ENCODE measurements around the gene ZBTB20. TPM values are rescaled to one million over a fixed set of nuclear protein-coding genes. Genes with fewer than 3 reads are reported as not detected.

ZBTB20 gene
- total and polyA plus RNA-seq, 2 of the 4 experiments (the other 2 are of a cell fraction) = 0.75 to 14.7 TPM

DNA sequence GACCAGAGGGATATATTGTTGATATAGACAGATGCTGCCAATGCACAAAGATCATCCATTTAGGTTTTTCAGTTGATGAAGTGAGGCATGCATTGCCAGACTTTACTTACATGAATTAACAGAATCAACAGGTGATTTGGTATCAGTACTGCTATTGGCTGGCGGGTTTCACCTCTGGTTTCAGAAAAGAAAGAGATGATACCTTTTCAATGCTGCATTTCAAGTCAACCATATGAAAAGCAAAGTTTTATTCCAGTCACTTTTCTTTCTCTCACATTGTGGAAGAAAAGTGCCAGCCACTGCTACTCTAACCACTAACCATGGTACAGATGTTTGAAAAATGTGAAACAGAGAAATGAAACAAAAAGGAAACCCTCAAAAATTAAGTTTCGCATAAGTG is 564.2 kb downstream of the ZBTB20 start:
- no peaks in the 10 kb centered on the region; the same call in 1 of the 2 replicates for H3K36me3 ChIP-seq (ENCODE audit: control insufficient read depth, insufficient read depth, low read length)
- H3K4me3 ChIP-seq (ENCODE audit: insufficient read depth, low read depth, low read length) = no peak overlapping the region
- H2AFZ ChIP-seq (replicated peaks; ENCODE audit: low read length, poor library complexity) = no peak overlapping the region
- no peak overlapping the region for H2AK9ac ChIP-seq (replicated peaks; ENCODE audit: low read depth, low read length, poor library complexity)
- ATAC-seq (ENCODE audit: low read depth) (no peak), DNase-seq (no peak)
- dilution Hi-C loops (cut with HindIII; ENCODE audit: low sequenced_read_pairs, unreplicated experiment) (no loop called here), in situ Hi-C loops (cut with MboI; ENCODE audit: low sequenced_read_pairs) (no loop called here), intact Hi-C loops (cut with micrococcal nuclease) (no loop called here)
- no peak overlapping the region for H4K8ac ChIP-seq (ENCODE audit: low read depth in 2 of 2, low read length in 2 of 2)
- H4K20me1 ChIP-seq (ENCODE audit: insufficient read depth, low read length) = no peaks in the 10 kb centered on the region; the same call in 1 of the 2 replicates
- H3K27me3 ChIP-seq (ENCODE audit: control insufficient read depth, insufficient read depth, low read length) = no peaks in the 10 kb centered on the region
- ChIA-PET POLR2A (ENCODE audit: unreplicated experiment) (no interaction called here), CTCF (no interaction called here)
- H3K79me1 ChIP-seq (ENCODE audit: low read depth in 1 of 2, low read length in 2 of 2) = peaks cover 12 to 31% of the 10 kb centered on the region in 2 experiments
- H2BK120ac ChIP-seq (ENCODE audit: low read depth, low read length) = no peak overlapping the region
- no peak overlapping the region for H3K9ac ChIP-seq (ENCODE audit: low read depth, low read length)
- no peak overlapping the region for H3K4me2 ChIP-seq (ENCODE audit: low read depth, low read length)
- H3K18ac ChIP-seq (ENCODE audit: low read depth, low read length) = no peak overlapping the region
- no peak overlapping the region for H3K27ac ChIP-seq (ENCODE audit: insufficient read depth, low read length)
- H3K56ac ChIP-seq (ENCODE audit: extremely low read depth, insufficient read depth, low read length) = no peak overlapping the region
- H2BK5ac ChIP-seq (ENCODE audit: low read depth, low read length, poor library complexity, severe bottlenecking) = no peak overlapping the region
- TF ChIP-seq, protein P1, sequence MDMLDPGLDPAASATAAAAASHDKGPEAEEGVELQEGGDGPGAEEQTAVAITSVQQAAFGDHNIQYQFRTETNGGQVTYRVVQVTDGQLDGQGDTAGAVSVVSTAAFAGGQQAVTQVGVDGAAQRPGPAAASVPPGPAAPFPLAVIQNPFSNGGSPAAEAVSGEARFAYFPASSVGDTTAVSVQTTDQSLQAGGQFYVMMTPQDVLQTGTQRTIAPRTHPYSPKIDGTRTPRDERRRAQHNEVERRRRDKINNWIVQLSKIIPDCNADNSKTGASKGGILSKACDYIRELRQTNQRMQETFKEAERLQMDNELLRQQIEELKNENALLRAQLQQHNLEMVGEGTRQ (IDR thresholded peaks at IDR 0.05; ENCODE audit: low read depth, low read length) = no peak
- TF ChIP-seq, protein P2, sequence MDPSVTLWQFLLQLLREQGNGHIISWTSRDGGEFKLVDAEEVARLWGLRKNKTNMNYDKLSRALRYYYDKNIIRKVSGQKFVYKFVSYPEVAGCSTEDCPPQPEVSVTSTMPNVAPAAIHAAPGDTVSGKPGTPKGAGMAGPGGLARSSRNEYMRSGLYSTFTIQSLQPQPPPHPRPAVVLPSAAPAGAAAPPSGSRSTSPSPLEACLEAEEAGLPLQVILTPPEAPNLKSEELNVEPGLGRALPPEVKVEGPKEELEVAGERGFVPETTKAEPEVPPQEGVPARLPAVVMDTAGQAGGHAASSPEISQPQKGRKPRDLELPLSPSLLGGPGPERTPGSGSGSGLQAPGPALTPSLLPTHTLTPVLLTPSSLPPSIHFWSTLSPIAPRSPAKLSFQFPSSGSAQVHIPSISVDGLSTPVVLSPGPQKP (IDR thresholded peaks at IDR 0.05; ENCODE audit: borderline replicate concordance, low read depth, low read length) = no peak
- no peak for TF ChIP-seq RFX5 (IDR thresholded peaks at IDR 0.05; ENCODE audit: low read depth, low read length)
- no peak for TF ChIP-seq BHLHE40 (IDR thresholded peaks at IDR 0.05; ENCODE audit: low read depth, low read length)
- no peak for TF ChIP-seq NFE2L2 (IDR thresholded peaks at IDR 0.05; ENCODE audit: low read depth, low read length)
- TF ChIP-seq MAFK (IDR thresholded peaks at IDR 0.05; ENCODE audit: low read depth, low read length) = no peak
- TF ChIP-seq, protein P3, sequence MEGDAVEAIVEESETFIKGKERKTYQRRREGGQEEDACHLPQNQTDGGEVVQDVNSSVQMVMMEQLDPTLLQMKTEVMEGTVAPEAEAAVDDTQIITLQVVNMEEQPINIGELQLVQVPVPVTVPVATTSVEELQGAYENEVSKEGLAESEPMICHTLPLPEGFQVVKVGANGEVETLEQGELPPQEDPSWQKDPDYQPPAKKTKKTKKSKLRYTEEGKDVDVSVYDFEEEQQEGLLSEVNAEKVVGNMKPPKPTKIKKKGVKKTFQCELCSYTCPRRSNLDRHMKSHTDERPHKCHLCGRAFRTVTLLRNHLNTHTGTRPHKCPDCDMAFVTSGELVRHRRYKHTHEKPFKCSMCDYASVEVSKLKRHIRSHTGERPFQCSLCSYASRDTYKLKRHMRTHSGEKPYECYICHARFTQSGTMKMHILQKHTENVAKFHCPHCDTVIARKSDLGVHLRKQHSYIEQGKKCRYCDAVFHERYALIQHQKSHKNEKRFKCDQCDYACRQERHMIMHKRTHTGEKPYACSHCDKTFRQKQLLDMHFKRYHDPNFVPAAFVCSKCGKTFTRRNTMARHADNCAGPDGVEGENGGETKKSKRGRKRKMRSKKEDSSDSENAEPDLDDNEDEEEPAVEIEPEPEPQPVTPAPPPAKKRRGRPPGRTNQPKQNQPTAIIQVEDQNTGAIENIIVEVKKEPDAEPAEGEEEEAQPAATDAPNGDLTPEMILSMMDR (conservative IDR thresholded peaks at IDR 0.05; ENCODE audit: low read depth, low read length) = no peak
- TF ChIP-seq CHD1 (IDR thresholded peaks at IDR 0.05; ENCODE audit: low read depth, low read length) = no peak
- no peak for TF ChIP-seq SMC3 (IDR thresholded peaks at IDR 0.05; ENCODE audit: low read depth, low read length)
- TF ChIP-seq RAD21 (IDR thresholded peaks at IDR 0.05; ENCODE audit: low read length) = no peak
- no peak for TF ChIP-seq MAZ (IDR thresholded peaks at IDR 0.05; ENCODE audit: borderline replicate concordance, low read depth, low read length)
- TF ChIP-seq POLR2A (IDR thresholded peaks at IDR 0.05; ENCODE audit: low read depth, low read length) = no peak
- no peak for TF ChIP-seq MXI1 (IDR thresholded peaks at IDR 0.05; ENCODE audit: borderline replicate concordance, low read depth, low read length)
- H2BK15ac ChIP-seq (ENCODE audit: low read depth, low read length) = no peak overlapping the region
- no peaks in the 10 kb centered on the region for H3K9me3 ChIP-seq (ENCODE audit: control insufficient read depth, insufficient read depth, low read length)
- H3K23ac ChIP-seq (ENCODE audit: low read depth, low read length) = no peak overlapping the region
- H3K14ac ChIP-seq (replicated peaks; ENCODE audit: low read depth, low read length) = no peak overlapping the region
- H3K9me1 ChIP-seq (ENCODE audit: insufficient read depth, low read length) = peaks cover 6% of the 10 kb centered on the region; the same call in 1 of the 2 replicates
- no CpG with 5 or more reads among the region's 2 CpGs for WGBS, 2 experiments (ENCODE audit: extremely low coverage in 2 of 2, insufficient read length in 1 of 2)
- no peak overlapping the region for H4K5ac ChIP-seq (ENCODE audit: low read depth, low read length)
- no peak overlapping the region for H4K91ac ChIP-seq (ENCODE audit: insufficient read depth, low read depth, low read length)
- H3K4me1 ChIP-seq (ENCODE audit: control insufficient read depth, insufficient read depth, low read length) = peaks cover 2% of the 10 kb centered on the region; the same call in 1 of the 2 replicates
- H2AK5ac ChIP-seq (ENCODE audit: low read depth, low read length) = no peak overlapping the region
- H3K4ac ChIP-seq (ENCODE audit: low read depth, low read length) = no peak overlapping the region
- BruUV-seq (replicated peaks) = no TSS peak
- no peak overlapping the region for H2BK20ac ChIP-seq (ENCODE audit: low read depth, low read length)

Data from IMR-90 (cell line).